ENCODE measurements around the gene CCK. TPM values are rescaled to one million over a fixed set of nuclear protein-coding genes. Genes with fewer than 3 reads are reported as not detected.
"Not testable (repeated sequence)": the region's sequence is repeated elsewhere in the genome, so short reads cannot be mapped to it uniquely, and the experiment has no call there.

CCK gene
- total and polyA plus RNA-seq, 4 donors, result 0.25 TPM; not detected in 3

GRCh38 chr3:42288385-42288784 is 22.4 kb upstream of the CCK start:
- WGBS, result 75% methylated on average over 2 of the region's 2 CpGs
- H3K27ac ChIP-seq (ENCODE audit: low read depth in 1 of 2, low read length in 2 of 2), result no peak overlapping the region
- H3K4me3 ChIP-seq (ENCODE audit: low read depth in 1 of 3, low read length in 3 of 3), result no peak overlapping the region
- H3K36me3 ChIP-seq (ENCODE audit: control insufficient read depth in 4 of 4, insufficient read depth in 3 of 4, low read depth in 1 of 4, low read length in 3 of 4), result no peaks in the 10 kb centered on the region
- no peaks in the 10 kb centered on the region for H3K4me1 ChIP-seq (ENCODE audit: control insufficient read depth in 4 of 4, insufficient read depth in 4 of 4, low read length in 3 of 4)
- no peaks in the 10 kb centered on the region for H3K27me3 ChIP-seq (ENCODE audit: control insufficient read depth in 4 of 4, insufficient read depth in 4 of 4, low read length in 3 of 4)
- DNase-seq (ENCODE audit: low spot score), result no peak
- H3K9me3 ChIP-seq (ENCODE audit: control insufficient read depth in 4 of 4, low read length in 3 of 4), result no peaks in the 10 kb centered on the region
- TF ChIP-seq FOXA2 (IDR thresholded peaks at IDR 0.05), result no peak
- TF ChIP-seq TAF1 (conservative IDR thresholded peaks at IDR 0.05), result no peak
- TF ChIP-seq YY1 (IDR thresholded peaks at IDR 0.05), result no peak
- no peak for TF ChIP-seq MAX (IDR thresholded peaks at IDR 0.05)
- no peak for TF ChIP-seq RXRA (IDR thresholded peaks at IDR 0.05)
- no peak for TF ChIP-seq HNF4G (IDR thresholded peaks at IDR 0.05)
- no peak for TF ChIP-seq ATF3 (IDR thresholded peaks at IDR 0.05)
- TF ChIP-seq ZBTB33 (IDR thresholded peaks at IDR 0.05), result no peak
- TF ChIP-seq EGR1 (IDR thresholded peaks at IDR 0.05; ENCODE audit: low read depth in 2 of 2), result no peak
- TF ChIP-seq NR2F2 (IDR thresholded peaks at IDR 0.05), result no peak
- TF ChIP-seq CTCF (IDR thresholded peaks at IDR 0.05; ENCODE audit: low read depth, low read length, missing input control), result no peak
- no peak for TF ChIP-seq GABPA (IDR thresholded peaks at IDR 0.05 in 1 of 2, conservative IDR thresholded peaks at IDR 0.05 in 1 of 2)
- TF ChIP-seq SP1 (IDR thresholded peaks at IDR 0.05), result no peak
- no peak for TF ChIP-seq RAD21 (IDR thresholded peaks at IDR 0.05)
- TF ChIP-seq HNF4A (conservative IDR thresholded peaks at IDR 0.05), result no peak
- no peak for TF ChIP-seq FOXA1 (IDR thresholded peaks at IDR 0.05)
- TF ChIP-seq JUND (IDR thresholded peaks at IDR 0.05), result no peak
- TF ChIP-seq REST (IDR thresholded peaks at IDR 0.05), result no peak
- no peak overlapping the region for H3K9ac ChIP-seq (ENCODE audit: low read depth in 1 of 2, low read length in 2 of 2)

- H3K4me3 ChIP-seq (ENCODE audit: low read depth in 1 of 3, low read length in 3 of 3); H3K4me1 ChIP-seq (ENCODE audit: control insufficient read depth in 4 of 4, insufficient read depth in 4 of 4, low read length in 3 of 4); H3K9me3 ChIP-seq (ENCODE audit: control insufficient read depth in 4 of 4, low read length in 3 of 4); H3K36me3 ChIP-seq (ENCODE audit: control insufficient read depth in 4 of 4, insufficient read depth in 3 of 4, low read depth in 1 of 4, low read length in 3 of 4); H3K27ac ChIP-seq (ENCODE audit: low read depth in 1 of 2, low read length in 2 of 2); H3K27me3 ChIP-seq (ENCODE audit: control insufficient read depth in 4 of 4, insufficient read depth in 4 of 4, low read length in 3 of 4); DNase-seq (ENCODE audit: low spot score); H3K9ac ChIP-seq (ENCODE audit: low read depth in 1 of 2, low read length in 2 of 2): not testable (repeated sequence)
- WGBS, result 74% methylated on average over 8 of the region's 8 CpGs
Observed at GRCh38 chr3:42287423-42287822, 21.4 kb upstream of the CCK start.
